ENCODE data around the gene TTC31.

TTC31 gene

DNA sequence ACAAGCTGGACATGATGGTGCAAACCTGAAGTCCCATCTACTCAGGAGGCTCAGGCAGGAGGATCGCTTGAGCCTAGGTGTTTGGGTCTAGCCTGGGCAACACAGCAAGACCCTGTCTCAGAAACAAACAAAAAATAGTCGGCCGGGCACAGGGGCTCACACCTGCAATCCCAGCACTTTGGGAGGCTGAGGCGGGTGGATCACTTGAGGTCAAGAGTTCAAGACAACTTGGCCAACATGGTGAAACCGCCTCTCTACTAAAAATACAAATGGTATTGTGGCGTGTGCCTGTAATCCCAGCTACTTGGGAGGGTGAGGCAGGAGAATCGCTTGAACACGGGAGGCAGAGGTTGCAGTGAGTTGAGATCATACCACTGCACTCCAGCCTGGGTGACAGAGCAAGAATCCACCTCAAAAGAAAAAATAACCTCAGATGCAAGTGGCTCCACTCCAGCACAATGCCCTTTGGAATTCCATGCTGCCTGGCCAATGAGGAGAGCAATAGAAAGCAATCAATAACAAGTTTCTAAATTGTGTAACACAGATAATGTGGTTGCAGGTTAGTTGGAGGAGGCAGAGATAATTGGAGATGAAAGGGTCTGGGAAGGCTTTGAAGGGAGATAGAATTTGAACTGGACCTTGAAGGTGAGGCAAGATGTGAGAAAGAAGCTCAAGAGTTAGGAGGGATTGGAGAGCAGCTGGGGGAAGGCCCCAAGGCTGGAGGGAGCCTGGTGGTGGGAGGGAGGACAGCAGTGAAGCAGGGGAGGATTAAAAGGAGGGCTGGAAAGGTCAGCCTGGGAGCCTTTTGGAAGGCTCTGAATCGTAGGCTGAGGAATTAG is 6.0 kb downstream of the TTC31 start:
- DNase-seq = no peak

DNA sequence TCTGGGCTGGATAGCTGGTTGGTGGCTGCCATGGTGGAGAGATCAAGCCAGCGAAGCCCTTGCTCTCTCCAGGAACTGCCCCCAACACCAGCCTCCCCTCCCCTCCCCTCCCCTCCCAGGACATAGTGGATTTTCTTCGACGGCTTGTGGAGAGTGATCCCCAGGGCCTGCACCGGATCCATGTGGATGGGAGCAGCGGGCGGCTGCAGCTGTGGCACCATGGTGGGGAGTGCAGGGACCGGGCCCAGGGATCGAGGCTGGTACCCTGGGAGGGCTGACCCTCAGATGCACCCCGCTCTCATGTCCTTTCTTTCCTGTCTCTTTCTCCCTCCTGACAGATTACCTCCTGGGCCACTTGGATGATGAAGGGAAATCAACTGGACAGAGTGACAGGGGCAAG is 7.0 kb downstream of the TTC31 start:
- no peak for DNase-seq

DNA sequence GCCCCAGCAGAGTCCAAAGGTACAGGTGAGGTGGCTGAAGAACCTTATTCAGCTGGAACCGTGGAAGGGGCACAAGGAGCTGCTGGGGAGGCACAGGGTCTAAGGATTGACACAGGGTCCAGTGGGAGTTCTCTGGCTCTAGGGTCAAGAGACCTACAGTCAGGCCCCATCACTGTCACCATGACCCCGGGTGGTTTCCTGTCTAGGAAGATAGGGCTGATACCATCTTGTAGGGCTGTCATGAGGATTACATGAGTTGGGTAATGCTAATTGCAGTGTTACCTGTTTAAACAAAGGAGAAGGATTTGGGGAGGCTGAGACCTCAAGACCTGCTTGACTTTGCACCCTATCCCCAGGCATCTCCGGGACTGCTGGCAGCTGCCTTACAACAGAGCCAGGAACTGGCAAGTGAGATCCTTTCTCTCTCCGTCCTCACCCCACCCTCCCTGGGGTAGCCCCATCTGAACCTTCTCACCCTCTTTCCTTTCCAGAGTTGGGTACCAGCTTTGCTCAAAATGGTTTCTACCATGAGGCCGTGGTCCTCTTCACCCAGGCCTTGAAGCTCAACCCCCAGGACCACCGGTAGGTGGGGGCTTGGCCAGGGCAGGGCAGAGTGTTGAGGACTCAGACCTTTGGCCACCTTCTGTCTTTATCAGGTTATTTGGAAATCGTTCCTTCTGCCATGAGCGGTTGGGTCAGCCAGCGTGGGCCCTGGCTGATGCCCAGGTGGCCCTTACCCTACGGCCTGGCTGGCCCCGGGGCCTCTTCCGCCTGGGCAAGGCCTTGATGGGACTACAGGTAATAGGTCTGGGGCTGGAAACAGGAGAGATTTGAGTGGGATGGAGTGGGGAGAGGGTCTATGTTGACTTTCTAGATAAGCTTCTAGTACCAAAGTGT is 9.0 kb downstream of the TTC31 start:
- no peak for DNase-seq

DNA sequence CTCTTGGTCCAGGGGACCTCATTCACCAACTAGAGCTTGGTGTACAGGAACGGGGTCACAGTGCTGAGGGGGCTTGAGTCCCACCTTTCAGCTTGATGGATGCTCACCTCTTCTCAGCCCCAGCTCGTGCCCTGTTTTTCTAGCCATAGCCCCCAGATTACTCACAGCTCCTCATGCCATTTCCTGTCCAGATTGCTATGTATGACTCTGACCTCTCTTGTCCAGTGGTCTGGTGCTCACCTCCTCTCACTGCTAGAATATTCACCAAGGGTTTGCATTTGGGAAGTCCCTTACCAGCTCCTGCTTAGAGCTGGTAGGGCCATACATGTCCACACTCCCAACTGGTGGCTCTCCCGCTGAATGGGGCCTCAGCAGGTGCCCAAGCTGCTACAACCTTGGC is 10.7 kb downstream of the TTC31 start:
- DNase-seq = no peak

DNA sequence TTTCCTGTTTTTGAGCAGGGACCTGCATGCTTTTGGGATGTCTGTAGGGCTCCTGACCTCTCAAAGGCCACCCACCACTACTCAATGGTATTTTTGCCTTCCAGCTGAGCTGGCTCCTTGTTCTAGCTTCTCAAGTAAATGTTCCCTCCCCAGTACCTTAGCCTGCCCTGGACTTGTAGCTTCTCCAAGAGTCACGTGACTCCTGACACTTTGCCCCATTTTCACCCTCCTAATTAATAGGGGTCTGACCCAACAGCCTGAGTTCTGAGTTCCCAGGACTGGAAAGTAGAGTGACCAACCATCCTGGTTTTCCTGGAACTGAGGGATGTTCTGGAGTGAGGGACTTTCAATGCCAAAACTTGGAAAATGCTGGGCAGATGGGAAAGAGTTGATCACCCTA is 12.6 kb downstream of the TTC31 start:
- no peak for DNase-seq

DNA sequence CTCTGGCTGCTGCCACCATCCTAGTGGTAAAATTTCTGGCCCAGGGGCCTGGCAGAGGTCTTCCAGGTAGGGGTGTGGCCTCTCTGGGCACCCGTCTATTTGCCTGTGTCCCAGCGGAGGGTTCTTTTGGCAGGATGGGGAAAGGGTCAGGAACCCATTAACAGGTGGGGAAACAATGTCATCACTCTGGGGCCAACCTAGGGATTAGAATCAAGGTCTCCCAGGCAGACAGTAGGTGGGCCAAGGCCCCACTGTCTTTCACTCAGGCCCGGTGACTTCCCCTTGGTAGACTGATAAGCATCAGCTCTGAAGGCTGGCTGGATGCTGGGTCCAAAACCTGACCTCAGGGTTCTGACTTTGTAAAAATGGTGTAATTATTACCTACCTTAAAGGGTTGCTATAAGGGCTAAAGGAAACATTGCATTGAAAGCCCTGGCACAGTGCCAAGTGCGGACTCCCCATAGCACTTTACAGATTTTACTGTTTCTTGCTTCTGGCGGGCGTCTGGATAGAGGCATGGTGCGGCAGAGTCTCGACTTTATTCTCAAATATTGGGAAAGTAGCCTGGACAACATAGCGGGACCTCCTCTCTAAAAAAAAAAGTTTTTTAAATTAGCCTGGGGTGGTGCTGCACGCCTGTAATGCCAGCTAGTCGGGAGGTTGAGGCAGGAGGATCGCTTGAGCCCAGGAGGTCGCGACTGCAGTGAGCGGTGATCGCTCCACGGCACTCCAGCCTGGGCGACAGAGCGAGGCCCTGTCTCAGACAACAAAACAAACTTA is 14.3 kb downstream of the TTC31 start:
- no peak for DNase-seq

DNA sequence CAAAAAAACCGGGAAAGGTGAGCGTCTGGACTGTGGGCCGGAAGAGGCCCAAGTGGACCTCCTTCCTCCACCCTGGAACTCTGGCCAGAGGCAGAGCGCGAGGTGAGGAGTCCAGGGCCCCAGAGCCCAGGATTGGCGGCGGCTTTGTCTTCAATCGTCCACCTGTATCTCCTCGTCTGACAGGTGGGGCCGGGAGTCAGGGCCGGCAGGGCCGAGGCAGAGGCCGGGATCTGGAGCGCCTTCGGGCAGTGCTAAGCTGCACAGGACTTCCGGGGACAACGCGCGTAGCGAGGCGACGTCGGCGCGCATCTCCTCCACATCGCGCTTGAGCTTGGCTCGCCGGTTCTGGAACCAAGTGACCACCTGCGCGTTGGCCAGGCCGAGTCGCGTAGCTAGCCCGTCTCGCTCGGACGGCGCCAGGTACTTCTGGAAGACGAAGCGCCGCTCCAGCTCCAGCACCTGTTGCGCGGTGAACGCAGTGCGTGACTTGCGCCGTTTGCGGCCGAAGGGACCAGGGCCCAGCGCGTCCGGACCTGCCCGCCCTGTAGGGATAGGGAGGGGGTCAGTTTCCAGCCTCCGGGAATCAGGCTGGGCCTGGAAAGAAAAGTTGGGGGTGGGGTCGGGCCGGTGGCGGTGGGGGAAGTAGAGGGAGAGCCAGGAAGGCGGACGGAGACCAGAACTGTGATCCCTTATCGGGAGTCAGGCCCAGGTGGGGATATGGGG is 15.1 kb downstream of the TTC31 start:
- DNase-seq = no peak

DNA sequence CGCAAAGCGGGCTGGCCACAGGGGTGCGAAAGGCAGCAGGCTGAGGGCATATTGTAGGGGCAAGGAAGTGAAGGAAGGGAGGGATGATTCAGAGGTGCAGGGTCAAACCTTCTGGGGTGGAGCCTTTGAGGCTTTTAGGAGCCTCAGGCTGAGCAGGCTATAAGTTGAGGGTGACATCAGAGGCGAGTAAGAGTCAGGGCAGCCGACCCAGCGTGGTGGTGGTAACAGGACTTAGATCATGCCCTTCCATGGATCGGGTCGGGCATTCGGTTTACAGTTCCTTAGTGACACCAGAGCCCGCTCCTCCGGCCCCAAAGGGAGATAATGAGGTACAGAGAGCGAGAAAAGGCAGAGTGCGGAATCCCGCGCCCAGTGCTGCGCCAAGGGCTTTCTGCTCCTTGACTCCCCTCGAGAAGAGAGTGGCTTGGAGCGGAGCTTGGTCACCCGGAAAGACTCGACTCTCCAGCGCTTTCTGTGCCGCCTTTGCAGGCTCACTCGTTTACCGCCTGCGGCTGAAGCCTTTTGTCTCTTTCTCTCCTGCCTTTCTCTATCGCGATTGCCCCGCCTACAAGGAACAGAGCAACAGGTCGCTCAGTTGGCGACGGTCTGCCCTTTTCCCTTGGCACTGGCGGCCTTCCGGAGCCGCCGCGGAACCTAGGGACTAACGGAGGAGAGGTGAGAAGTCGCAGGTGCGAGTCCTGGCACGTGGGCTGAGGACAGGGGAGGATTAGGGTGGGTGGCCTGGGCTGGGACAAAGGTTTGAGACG is 15.8 kb downstream of the TTC31 start:
- DNase-seq = no peak

DNA sequence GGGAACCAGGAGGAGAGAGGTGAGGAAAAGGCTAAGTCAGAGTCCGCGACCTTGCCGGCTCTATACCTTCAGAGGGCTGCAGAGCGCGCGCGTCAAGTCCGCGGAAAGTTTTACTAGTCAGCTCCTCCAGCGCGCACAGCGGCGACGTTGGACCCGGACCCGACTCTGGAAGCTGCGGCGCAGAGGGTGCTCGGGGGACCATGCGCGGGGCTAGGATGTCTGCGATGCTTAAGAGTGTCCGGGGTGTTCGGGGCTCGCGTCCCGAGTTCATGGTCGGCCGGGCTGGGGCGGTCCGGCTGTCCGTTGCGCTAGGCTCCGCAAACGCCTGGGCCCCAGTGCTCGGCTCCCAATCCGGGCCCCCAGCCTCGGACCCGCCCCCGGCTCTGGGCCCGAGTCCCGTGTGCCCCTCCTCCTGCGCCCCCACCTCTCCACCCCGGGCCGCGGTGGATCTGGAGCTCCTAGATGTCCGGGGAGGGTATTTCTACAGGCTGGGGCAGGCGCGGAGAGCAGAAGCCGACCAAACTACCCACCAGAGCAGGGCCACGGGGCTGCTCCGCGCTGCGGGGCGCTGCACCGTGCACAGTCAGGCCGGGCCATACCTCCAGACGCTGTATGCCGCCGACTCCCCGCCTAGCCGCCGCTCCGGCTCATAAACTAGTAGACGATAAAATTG is 16.5 kb downstream of the TTC31 start, which contains the start of gene LBX2:
TSS of gene LBX2 (minus strand) at position 337 of the 673 bp plus-strand sequence. CDS start at position 271, 66 bp downstream.
- DNase-seq = no peak

DNA sequence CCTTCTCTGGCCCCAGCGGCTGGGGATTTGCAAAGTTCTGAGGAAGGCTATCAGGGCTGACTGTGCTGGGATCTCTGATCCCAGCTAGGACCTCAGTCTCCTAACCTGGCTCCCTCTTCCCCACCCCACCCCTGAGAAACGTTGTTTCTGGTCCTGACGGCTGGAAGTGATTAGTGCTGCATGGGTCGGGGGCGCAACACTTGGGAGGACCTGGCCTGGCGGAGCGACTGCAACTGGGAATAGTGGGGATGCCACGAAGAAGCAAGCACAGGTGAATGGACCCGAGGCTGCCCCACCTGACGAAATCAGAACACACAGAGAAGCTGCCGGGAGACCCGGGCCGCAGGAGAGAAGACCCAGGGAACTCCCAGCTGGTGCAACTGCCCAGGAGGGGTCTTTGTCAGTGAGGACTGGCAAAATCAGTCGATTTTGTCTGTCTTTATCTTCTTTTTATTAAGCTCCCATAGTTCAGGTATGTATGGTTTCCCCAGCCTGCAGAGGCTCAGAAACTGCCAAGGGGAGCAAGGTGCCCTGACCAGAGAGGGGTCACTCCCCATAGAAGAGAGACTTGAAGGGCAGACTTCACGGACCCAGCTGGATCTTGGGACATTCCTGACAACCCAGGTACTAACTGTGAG is 17.2 kb downstream of the TTC31 start:
- DNase-seq = no peak

DNA sequence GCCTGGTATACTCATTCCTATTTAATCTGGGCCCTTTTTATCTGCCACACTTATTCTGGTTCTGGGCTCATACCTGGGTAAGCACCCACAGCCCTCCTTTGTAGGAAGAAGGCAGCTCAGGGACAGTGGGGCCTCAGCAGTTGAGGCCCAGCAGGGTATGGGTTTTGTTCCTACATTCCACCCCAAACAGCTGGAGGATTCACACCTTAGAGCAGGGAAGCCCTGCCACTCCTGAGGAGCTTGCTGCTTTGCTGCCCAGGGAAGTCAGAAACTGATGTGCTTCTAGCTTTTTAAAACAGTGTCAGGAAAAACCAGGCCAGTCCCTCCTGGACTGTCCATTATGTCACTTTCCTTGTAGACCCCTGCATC is 17.7 kb downstream of the TTC31 start:
- DNase-seq = no peak

DNA sequence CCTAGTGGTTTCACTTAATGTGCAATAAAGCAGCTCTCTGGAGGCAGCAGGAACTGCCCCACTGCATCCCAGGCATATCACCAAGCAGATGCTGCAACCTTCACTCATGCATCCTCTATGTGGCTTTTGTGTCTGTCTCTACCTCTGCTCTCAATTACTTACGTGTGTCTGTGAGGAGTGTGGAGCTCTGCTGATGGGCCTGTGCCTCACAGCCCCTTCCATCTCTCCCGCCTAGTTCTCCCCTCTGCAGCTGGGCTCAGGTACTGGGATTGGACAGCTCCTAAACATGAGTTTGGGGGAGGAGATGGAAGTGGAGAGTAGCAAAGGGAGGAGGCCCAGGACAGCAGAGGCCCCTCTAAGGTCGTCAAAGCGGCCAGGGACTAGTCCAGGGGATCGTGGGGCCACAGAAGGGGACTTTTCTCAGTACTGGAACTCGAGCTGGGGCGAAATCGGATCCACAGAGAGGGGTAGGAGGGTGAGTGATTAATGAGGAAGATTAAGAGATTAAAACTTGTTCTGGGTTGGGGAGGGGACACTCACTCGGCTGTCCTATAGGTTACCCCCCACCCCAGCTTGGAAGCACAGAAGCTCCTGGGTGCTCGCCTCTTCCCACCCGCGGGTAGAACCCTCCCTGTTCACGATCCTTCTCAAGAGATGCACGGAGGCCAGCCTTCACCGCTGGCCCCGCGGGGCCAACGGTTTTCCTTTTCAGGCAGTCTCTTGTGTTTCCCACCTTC is 18.6 kb downstream of the TTC31 start:
- DNase-seq = no peak

DNA sequence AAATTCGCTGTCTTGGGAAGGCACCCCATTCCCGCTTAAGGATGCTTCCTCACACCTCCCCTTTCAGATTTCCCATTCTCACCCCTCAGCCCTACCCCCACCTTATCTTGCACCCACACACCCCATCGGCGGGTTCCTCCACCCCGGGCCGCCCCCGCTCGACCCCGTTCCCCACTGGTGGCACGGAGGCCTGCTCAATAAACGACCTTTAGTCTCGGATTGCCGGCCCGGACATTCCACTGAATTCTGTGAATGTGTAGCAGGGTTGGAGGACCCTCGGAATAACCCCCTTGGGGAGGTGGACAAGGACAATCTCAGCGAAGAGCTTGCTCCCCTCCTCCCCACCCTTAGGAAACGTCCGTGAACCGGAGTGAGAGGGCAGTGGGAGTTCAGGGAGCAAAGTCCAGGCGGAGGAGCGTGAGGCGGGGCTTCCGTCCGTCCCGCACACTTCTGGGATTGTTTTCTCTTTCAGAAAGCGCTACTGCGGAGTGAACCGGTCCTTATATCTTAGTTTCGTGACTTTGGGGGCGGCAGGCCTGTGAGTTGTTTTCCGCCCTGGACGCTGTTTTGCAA is 19.4 kb downstream of the TTC31 start:
- DNase-seq = no peak

DNA sequence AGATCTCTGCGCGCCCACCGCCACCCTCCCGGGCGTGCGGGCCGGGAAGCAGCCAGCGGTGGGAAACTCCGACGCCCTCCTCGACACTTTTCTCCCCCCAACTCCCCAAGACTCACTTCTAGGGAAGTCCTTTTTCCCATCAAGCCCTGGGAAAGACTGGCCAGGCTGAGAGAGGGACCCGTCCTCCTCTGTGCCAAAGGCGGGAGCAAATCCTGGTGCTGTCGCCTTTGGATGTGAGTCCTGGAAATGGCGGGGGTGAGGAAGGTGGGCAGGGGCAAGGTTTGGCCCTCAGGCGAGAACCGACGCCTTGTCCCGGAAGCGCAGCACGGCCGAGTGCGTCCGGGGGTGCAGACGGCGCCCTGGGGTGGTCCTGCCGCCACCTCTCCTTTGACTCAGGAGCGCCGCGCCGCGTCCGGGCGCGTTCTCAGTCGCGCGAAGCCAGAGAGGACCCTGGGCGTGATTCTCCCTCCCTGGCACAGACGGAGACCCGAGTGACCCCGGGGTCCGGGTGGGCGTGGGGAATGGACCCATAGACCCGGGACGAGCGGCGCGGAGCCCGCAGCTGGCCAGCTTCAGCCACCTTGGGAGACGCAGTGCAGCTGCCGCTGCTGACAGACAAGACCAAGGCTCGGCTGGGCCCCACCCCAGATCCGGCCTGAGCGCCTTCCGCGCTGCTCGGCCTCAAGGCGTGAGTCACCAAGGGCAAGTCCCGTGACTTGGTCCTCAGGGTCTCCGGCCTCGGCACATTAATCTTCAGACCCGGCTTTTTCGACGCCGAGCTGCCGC is 20.0 kb downstream of the TTC31 start:
- no peak for DNase-seq

DNA sequence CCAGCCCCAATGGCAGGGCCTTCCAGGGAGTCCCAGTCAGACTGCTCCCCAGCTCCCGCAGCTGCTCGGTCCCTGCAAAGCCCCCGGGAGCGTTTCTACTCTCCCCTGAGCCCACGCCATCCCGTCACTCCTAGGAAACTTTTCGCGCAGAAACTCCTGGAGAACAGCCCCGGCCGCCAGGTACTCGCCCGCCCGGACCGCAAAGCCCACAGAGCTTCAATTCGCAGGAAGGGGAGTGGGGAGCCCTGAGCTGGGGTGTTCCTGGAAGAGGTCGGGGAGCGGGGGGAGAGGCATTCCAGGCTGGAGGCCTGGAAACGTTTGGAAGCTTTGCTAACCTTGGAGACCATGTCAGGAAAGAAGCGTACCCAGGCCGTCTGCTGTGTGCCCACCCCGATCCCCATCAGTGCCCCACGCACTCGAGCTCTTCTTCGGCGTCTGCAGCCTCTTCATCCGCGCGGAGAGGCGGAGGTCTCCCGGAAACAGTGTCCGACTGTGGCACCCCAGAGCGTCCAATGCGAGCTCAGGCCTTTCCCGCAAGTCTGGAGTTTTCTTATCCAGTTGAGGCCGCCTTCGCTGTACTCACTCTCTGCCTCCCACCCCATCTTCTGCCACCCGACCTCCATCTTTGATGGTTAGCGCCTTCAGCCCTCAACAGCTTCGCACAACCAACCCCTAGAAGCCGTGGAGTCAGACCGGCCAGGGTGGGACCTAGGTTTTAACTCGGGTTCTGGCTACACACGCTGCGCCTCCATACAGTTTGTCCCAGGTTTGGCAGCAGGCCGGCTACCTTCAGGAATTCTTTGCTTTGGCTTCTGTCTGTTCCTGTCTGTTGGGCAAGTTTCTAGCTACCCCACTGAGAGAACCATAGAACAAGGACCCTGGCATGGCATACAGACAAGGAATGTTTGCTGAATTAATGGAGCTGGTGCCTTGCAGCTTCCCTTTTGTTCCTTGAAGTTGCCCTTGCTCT is 20.9 kb downstream of the TTC31 start:
- no peak for DNase-seq

DNA sequence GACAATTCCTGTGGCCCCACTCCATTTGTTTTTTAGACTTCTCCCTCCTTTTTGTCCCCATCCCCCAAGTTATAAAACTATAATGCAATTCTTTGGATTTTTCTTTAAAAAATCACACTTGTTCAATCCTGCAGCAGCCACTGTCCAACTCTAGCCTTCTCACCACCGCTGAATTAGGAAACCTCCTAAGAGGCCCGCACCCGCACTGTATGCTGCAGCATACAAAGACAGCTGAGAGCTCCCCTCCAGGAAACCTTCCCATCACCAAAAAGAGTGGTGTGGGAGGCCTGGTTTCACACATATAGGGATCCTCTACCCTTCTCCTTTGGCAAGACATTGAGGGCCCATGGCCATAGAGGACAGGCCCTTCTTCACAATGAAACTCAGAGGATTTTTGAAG is 21.7 kb downstream of the TTC31 start:
- DNase-seq = no peak
